Measurements from ENCODE around the gene ZNF691. TPM values are rescaled to one million over a fixed set of nuclear protein-coding genes. Genes with fewer than 3 reads are reported as not detected.

Gene ZNF691
- total and polyA plus RNA-seq, 2 donors from 2014 or later, result 11.7 to 17.3 TPM

DNA sequence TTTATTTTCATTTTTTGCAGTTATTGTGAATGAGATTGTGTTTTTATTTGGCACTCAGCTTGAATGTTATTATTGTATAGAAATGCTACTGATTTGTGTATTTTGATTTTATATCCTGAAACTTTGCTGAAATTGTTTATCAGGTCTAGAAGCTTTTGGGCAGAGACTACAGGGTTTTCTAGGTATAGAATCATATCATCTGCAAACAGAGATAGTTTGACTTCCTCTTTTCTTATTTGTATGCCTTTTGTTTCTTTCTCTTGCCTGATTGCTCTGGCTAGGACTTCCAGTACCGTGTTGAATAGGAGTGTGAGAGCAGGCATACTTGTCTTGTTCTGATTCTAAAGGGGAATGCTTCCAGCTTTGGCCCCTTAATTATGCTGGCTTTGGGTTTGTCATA, 27.3 kb downstream of the ZNF691 start:
- Histone ChIP-seq H3K4me3 (ENCODE audit: low read length in 3 of 3) (no peak overlapping the region), H3K4me1 (ENCODE audit: control insufficient read depth in 2 of 3, insufficient read depth in 2 of 3, low read depth in 1 of 3, low read length in 3 of 3) (no peaks in the 10 kb centered on the region), H3K9ac (ENCODE audit: low read length in 3 of 3) (no peak overlapping the region), H3K9me3 (ENCODE audit: control insufficient read depth in 2 of 3, insufficient read depth in 1 of 3, low read length in 3 of 3) (no peaks in the 10 kb centered on the region), H3K27me3 (ENCODE audit: control insufficient read depth, insufficient read depth, low read length) (no peaks in the 10 kb centered on the region), H3K27ac (ENCODE audit: low read depth in 2 of 2, low read length in 2 of 2) (no peak overlapping the region), H3K36me3 (ENCODE audit: control insufficient read depth in 2 of 3, insufficient read depth in 3 of 3, low read length in 3 of 3) (no peaks in the 10 kb centered on the region)
- FAIRE-seq (no peak), DNase-seq (no peak)
- TF ChIP-seq, protein P1, sequence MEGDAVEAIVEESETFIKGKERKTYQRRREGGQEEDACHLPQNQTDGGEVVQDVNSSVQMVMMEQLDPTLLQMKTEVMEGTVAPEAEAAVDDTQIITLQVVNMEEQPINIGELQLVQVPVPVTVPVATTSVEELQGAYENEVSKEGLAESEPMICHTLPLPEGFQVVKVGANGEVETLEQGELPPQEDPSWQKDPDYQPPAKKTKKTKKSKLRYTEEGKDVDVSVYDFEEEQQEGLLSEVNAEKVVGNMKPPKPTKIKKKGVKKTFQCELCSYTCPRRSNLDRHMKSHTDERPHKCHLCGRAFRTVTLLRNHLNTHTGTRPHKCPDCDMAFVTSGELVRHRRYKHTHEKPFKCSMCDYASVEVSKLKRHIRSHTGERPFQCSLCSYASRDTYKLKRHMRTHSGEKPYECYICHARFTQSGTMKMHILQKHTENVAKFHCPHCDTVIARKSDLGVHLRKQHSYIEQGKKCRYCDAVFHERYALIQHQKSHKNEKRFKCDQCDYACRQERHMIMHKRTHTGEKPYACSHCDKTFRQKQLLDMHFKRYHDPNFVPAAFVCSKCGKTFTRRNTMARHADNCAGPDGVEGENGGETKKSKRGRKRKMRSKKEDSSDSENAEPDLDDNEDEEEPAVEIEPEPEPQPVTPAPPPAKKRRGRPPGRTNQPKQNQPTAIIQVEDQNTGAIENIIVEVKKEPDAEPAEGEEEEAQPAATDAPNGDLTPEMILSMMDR (IDR thresholded peaks at IDR 0.05; ENCODE audit: borderline replicate concordance, extremely low read depth, insufficient read depth), result no peak
- intact Hi-C loops (cut with DNase I), result no loop called here

DNA sequence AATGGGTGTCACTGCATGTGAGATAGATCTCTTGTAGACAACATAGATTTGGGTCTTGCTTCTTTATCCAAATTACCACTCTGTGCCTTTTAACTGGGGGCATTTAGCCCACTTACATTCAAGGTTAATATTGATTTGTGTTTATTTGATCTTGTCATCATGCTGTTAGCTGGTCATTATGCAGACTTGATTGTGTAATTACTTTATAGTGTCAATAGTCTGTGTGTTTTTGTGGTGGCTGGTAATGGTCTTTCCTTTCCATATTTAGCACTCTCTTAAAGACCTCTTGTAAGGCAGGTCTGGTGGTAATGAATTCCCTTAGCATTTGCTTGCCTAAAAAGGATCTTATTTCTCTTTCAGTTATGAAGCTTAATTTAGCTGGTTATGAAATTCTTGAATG, 29.6 kb downstream of the ZNF691 start:
- H3K27me3 ChIP-seq (ENCODE audit: control insufficient read depth, insufficient read depth, low read length), result no peaks in the 10 kb centered on the region
- TF ChIP-seq, protein P1 (IDR thresholded peaks at IDR 0.05; ENCODE audit: borderline replicate concordance, extremely low read depth, insufficient read depth), result no peak
- no peak overlapping the region for H3K9ac ChIP-seq (ENCODE audit: low read length in 3 of 3)
- DNase-seq (no peak), FAIRE-seq (no peak)
- H3K4me1 ChIP-seq (ENCODE audit: control insufficient read depth in 2 of 3, insufficient read depth in 2 of 3, low read depth in 1 of 3, low read length in 3 of 3), result no peaks in the 10 kb centered on the region
- no peaks in the 10 kb centered on the region for H3K9me3 ChIP-seq (ENCODE audit: control insufficient read depth in 2 of 3, insufficient read depth in 1 of 3, low read length in 3 of 3)
- no peak overlapping the region for H3K27ac ChIP-seq (ENCODE audit: low read depth in 2 of 2, low read length in 2 of 2)
- H3K36me3 ChIP-seq (ENCODE audit: control insufficient read depth in 2 of 3, insufficient read depth in 3 of 3, low read length in 3 of 3), result no peaks in the 10 kb centered on the region
- intact Hi-C loops (cut with DNase I), result no loop called here
- no peak overlapping the region for H3K4me3 ChIP-seq (ENCODE audit: low read length in 3 of 3)

DNA sequence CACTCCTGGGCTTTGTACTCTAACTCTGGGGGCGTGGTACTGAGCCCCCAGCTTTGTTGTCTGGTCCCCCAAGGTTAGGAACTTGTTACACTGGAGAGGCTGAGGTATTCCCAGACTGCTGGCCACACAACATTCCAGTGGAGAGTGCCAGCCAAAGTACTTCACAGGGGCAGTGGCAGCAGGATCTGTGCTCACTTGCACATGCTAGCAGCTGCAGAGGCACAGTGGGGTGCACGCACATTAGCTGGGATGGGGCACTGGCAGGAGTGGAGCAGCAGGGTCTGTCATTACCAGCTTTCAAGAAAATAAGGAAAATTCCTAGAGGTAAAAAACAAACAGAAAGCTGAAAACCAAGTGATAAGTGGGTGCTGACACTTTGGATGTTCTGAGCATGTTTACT, 31.0 kb downstream of the ZNF691 start:
- Histone ChIP-seq H3K4me3 (ENCODE audit: low read length in 3 of 3) (no peak overlapping the region), H3K36me3 (ENCODE audit: control insufficient read depth in 2 of 3, insufficient read depth in 3 of 3, low read length in 3 of 3) (no peaks in the 10 kb centered on the region), H3K27ac (ENCODE audit: low read depth in 2 of 2, low read length in 2 of 2) (no peak overlapping the region), H3K4me1 (ENCODE audit: control insufficient read depth in 2 of 3, insufficient read depth in 2 of 3, low read depth in 1 of 3, low read length in 3 of 3) (no peaks in the 10 kb centered on the region), H3K27me3 (ENCODE audit: control insufficient read depth, insufficient read depth, low read length) (no peaks in the 10 kb centered on the region), H3K9me3 (ENCODE audit: control insufficient read depth in 2 of 3, insufficient read depth in 1 of 3, low read length in 3 of 3) (no peaks in the 10 kb centered on the region), H3K9ac (ENCODE audit: low read length in 3 of 3) (no peak overlapping the region)
- TF ChIP-seq, protein P1 (IDR thresholded peaks at IDR 0.05; ENCODE audit: borderline replicate concordance, extremely low read depth, insufficient read depth), result no peak
- DNase-seq (no peak), FAIRE-seq (no peak)
- intact Hi-C loops (cut with DNase I), result no loop called here

DNA sequence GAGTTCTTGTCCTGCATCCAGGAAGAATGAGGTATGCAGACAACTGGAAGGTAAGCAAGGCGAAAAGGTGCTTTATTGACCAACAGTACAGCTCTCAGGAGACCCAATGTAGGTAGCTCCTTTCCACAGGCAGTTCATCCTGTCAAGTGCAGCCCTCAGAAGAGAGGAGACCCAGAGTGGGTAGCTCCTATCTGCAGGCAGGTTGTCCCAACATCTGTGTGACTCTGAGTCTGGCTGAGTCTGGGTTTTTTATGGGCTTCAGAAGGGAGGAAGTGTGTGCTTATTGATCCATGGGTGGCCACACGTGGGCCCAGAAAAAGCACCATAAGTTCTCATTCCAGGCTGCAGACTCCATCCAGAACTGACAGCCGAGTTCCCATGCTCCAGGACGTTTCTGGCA, 34.0 kb downstream of the ZNF691 start:
- Histone ChIP-seq H3K27ac (ENCODE audit: low read depth in 2 of 2, low read length in 2 of 2) (no peak overlapping the region), H3K36me3 (ENCODE audit: control insufficient read depth in 2 of 3, insufficient read depth in 3 of 3, low read length in 3 of 3) (no peaks in the 10 kb centered on the region), H3K4me1 (ENCODE audit: control insufficient read depth in 2 of 3, insufficient read depth in 2 of 3, low read depth in 1 of 3, low read length in 3 of 3) (no peaks in the 10 kb centered on the region), H3K4me3 (ENCODE audit: low read length in 3 of 3) (no peak overlapping the region), H3K9ac (ENCODE audit: low read length in 3 of 3) (no peak overlapping the region), H3K27me3 (ENCODE audit: control insufficient read depth, insufficient read depth, low read length) (no peaks in the 10 kb centered on the region), H3K9me3 (ENCODE audit: control insufficient read depth in 2 of 3, insufficient read depth in 1 of 3, low read length in 3 of 3) (no peaks in the 10 kb centered on the region)
- intact Hi-C loops (cut with DNase I), result no loop called here
- TF ChIP-seq, protein P1 (IDR thresholded peaks at IDR 0.05; ENCODE audit: borderline replicate concordance, extremely low read depth, insufficient read depth), result no peak
- FAIRE-seq (no peak), DNase-seq (no peak)

Measured in kidney (tissue), 14 donors.